ENCODE measurements around the gene LCA5L. TPM values are rescaled to one million over a fixed set of nuclear protein-coding genes. Genes with fewer than 3 reads are reported as not detected.
"Not testable (repeated sequence)": the region's sequence is repeated elsewhere in the genome, so short reads cannot be mapped to it uniquely, and the experiment has no call there.

LCA5L gene
- total RNA-seq, 2 donors from 2014 or later = 0.26 to 1.5 TPM

DNA sequence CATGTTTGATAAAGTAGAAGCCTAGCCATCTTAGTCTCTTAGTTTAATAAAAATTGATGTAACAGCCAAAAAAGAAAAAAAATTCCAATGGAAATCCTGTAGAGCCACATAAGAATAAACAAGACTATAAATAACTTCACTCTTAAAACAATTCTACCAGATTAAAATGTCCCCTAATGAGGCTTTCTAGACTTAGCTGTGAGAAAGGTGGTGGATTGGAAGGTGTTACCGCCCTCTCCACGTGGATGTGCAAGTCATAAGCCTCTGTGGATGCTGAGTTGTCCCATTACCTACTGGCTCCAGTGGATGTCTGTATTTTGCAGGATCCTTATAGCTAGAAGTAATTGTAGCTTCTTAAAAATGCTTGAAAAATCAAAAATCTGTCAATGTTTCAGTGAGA is 14.6 kb downstream of the LCA5L start:
- Histone ChIP-seq H3K36me3 (no peaks in the 10 kb centered on the region), H3K27me3 (no peaks in the 10 kb centered on the region), H3K4me1 (no peaks in the 10 kb centered on the region), H3K27ac (no peak overlapping the region), H3K9me3 (no peaks in the 10 kb centered on the region), H3K4me3 (no peak overlapping the region)
- DNase-seq (ENCODE audit: low spot score) = no peak
- TF ChIP-seq, protein P1, sequence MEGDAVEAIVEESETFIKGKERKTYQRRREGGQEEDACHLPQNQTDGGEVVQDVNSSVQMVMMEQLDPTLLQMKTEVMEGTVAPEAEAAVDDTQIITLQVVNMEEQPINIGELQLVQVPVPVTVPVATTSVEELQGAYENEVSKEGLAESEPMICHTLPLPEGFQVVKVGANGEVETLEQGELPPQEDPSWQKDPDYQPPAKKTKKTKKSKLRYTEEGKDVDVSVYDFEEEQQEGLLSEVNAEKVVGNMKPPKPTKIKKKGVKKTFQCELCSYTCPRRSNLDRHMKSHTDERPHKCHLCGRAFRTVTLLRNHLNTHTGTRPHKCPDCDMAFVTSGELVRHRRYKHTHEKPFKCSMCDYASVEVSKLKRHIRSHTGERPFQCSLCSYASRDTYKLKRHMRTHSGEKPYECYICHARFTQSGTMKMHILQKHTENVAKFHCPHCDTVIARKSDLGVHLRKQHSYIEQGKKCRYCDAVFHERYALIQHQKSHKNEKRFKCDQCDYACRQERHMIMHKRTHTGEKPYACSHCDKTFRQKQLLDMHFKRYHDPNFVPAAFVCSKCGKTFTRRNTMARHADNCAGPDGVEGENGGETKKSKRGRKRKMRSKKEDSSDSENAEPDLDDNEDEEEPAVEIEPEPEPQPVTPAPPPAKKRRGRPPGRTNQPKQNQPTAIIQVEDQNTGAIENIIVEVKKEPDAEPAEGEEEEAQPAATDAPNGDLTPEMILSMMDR (IDR thresholded peaks at IDR 0.05) = no peak

DNA sequence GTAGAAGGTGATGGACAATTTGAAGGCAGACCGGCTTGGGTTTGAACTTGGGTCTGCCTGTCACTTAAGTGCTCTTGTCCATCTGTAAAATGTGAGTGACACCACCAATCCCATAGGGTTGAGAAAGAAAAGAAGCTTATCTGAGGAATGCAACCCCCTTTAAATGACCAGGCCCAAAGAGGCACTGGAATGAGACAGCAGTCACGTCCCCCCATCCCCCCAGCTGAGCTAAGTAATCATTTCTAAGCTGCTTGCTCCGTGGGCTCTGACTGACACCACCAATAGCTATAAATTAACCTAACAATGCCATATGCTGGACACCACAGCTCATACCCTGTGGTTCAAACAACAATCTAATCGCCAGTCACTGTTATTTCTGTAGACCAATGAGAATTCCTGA is 15.1 kb downstream of the LCA5L start:
- Histone ChIP-seq H3K4me1 (no peaks in the 10 kb centered on the region), H3K36me3 (no peaks in the 10 kb centered on the region), H3K4me3 (no peak overlapping the region), H3K27ac (no peak overlapping the region), H3K9me3 (no peaks in the 10 kb centered on the region), H3K27me3 (no peaks in the 10 kb centered on the region)
- TF ChIP-seq, protein P1 (IDR thresholded peaks at IDR 0.05) = no peak
- DNase-seq (ENCODE audit: low spot score) = no peak

DNA sequence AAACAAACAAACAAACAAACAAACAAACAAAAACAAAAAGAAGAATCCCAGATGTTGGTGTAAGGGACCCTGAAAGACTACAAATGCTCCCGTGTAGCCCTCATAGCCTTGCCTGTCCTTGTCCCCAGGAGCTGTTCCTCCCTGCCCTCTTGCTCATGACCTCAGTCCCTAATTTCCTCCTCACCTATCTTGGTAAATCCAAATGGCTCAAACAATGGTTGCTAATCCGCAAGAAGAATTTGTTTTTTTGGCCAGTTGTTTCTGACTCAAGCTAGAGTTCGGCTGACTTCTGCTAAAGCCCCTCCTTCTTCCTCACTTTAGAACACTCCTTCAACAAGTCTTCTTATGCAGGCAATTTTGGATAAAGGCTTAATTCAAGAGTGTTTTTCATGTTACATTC is 15.6 kb downstream of the LCA5L start:
- no peaks in the 10 kb centered on the region for H3K4me1 ChIP-seq
- H3K9me3 ChIP-seq = no peaks in the 10 kb centered on the region
- no peak overlapping the region for H3K4me3 ChIP-seq
- no peak for DNase-seq (ENCODE audit: low spot score)
- no peaks in the 10 kb centered on the region for H3K27me3 ChIP-seq
- no peak overlapping the region for H3K27ac ChIP-seq
- TF ChIP-seq, protein P1 (IDR thresholded peaks at IDR 0.05) = no peak
- H3K36me3 ChIP-seq = no peaks in the 10 kb centered on the region

DNA sequence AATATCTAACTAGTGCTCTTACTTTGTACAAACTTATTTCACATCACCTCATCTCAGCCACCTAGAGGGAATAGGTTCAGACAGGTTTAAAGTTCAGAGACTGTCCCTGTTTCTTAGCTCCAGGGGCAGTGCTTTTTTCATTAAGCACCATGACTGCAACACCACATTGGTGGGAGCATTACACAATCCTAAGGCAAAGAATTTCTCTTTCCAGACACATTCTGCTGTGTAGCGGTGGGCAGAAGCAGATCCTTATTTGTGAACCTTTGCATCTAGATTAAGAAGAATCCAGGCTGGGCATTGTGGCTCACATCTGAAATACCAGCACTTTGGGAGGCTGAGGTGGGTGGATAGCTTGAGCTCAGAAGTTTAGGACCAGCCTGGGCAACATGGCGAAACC is 16.1 kb downstream of the LCA5L start:
- H3K36me3 ChIP-seq = no peaks in the 10 kb centered on the region
- no peak overlapping the region for H3K27ac ChIP-seq
- no peaks in the 10 kb centered on the region for H3K27me3 ChIP-seq
- no peaks in the 10 kb centered on the region for H3K9me3 ChIP-seq
- H3K4me3 ChIP-seq = no peak overlapping the region
- H3K4me1 ChIP-seq = no peaks in the 10 kb centered on the region
- no peak for DNase-seq (ENCODE audit: low spot score)
- TF ChIP-seq, protein P1 (IDR thresholded peaks at IDR 0.05) = no peak

DNA sequence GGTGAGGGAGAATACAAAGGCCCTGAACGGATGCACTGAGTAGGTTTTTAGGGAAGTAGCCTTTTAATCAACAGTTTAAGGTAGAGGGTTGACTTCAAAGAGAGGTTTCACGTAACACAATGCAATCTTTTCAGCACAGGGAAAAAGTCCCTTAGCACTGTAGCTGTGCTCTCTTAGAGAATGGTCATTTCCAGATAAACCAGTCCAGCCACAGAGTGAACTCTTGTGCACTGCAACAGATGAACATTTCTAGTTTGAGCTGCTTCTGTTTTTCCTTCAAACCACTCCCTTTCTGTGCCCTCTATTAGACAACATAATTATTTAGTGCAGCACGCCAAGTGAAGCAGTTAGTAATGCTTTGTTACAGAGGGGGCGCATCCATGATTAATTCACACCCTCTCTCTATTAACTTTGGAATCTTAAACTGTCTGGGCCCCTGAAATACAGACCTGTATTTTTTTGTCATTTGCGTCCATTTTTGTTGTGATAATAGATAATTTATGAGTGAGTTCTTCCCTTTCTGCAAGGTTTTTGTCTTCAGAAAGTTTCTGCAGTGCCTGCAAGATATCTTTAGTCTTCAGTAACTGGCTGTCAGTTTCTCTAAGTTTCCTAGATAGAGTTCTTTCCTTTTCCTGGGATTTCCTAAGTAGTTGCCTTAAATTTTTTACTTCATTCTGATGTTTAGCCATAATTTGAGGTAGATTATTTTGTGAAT is 22.9 kb downstream of the LCA5L start:
- TF ChIP-seq, protein P1 (IDR thresholded peaks at IDR 0.05) = no peak

DNA sequence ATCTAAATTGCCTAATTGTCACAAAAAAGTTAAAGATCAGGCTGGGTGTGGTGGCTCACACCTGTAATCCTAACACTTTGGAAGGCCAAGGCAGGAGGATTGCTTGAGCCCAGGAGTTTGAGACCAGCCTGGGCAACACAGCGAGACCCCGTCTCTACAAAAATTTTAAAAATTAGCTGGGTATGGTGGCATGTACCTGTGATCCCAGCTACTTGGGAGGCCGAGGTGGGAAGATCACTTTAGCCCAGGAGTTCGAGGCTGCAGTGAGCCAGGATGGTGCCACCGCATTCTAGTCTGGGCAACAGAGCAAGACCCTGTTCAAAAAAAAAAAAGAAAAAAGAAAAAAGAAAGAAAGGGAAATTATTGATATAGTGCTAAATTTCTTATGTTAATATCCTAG is 26.4 kb downstream of the LCA5L start:
- H3K4me1 ChIP-seq; H3K4me3 ChIP-seq; H3K36me3 ChIP-seq; H3K27ac ChIP-seq; DNase-seq (ENCODE audit: low spot score); H3K9me3 ChIP-seq; H3K27me3 ChIP-seq: not testable (repeated sequence)

More for the DNA sequence above, 22.9 kb downstream of the LCA5L start:
- Histone ChIP-seq H3K4me3 (no peak overlapping the region), H3K36me3 (no peaks in the 10 kb centered on the region), H3K4me1 (no peaks in the 10 kb centered on the region), H3K9me3 (no peaks in the 10 kb centered on the region), H3K27me3 (no peaks in the 10 kb centered on the region), H3K27ac (no peak overlapping the region)
- no peak for DNase-seq (ENCODE audit: low spot score)
